Loucy (cell line): ENCODE results near the gene PHACTR1.

Source experiments
- CTCF ChIP-seq: fragments of 200-600 bp; sonication (generic); conservative IDR thresholded peaks from 2 replicates; pipeline ENCODE4 v1.5.1; 2014; ENCODE audit warnings: mild to moderate bottlenecking, antibody characterized with exemption, low read length
- EZH2phosphoT487 ChIP-seq: fragments of 200-600 bp; IDR thresholded peaks from 2 replicates; pipeline ENCODE4 v1.6.1; 2018; ENCODE audit warnings: antibody characterized with exemption, mild to moderate bottlenecking, moderate library complexity, borderline replicate concordance

- TF ChIP-seq CTCF (no peak), EZH2phosphoT487 (no peak)
Observed at GRCh38 chr6:13131935-13132661, 415.5 kb downstream of the PHACTR1 start.
